SHP77 (cell line): ENCODE data around the gene MZT2A.
"Not testable (repeated sequence)": the region's sequence is repeated elsewhere in the genome, so short reads cannot be mapped to it uniquely, and the experiment has no call there.

Experiments used
- DNase-seq, 2 experiments: peaks; one replicate each; lab custom pipeline; 2025; lab: John Stamatoyannopoulos, UW

Gene MZT2A

GRCh38 chr2:131492015-131492417, at the start of gene MZT2A:
TSS of gene MZT2A (minus strand) at chr2:131492397. CDS start at chr2:131492376, 21 bp downstream.
- not testable (repeated sequence) for DNase-seq

- DNase-seq: not testable (repeated sequence)
Observed at GRCh38 chr2:131538856-131539255, 46.7 kb upstream of the MZT2A start.

- DNase-seq: not testable (repeated sequence)
Observed at GRCh38 chr2:131536841-131537240, 44.6 kb upstream of the MZT2A start.

- DNase-seq: not testable (repeated sequence)
Observed at GRCh38 chr2:131535951-131536826, 44.0 kb upstream of the MZT2A start.

GRCh38 chr2:131535526-131535925, 43.3 kb upstream of the MZT2A start:
- DNase-seq: no peak

- DNase-seq: not testable (repeated sequence)
Observed at GRCh38 chr2:131534965-131535364, 42.8 kb upstream of the MZT2A start.

GRCh38 chr2:131534317-131534672, 42.1 kb upstream of the MZT2A start:
- DNase-seq: not testable (repeated sequence)

GRCh38 chr2:131533609-131534316, 41.6 kb upstream of the MZT2A start:
- not testable (repeated sequence) for DNase-seq

GRCh38 chr2:131532723-131533608, 40.8 kb upstream of the MZT2A start:
- not testable (repeated sequence) for DNase-seq

- DNase-seq: not testable (repeated sequence)
Observed at GRCh38 chr2:131531547-131532185, 39.5 kb upstream of the MZT2A start.

GRCh38 chr2:131530626-131531344, 38.6 kb upstream of the MZT2A start:
- not testable (repeated sequence) for DNase-seq

- not testable (repeated sequence) for DNase-seq
Observed at GRCh38 chr2:131529864-131530445, 37.8 kb upstream of the MZT2A start.

GRCh38 chr2:131528981-131529863, 37.0 kb upstream of the MZT2A start:
- DNase-seq: not testable (repeated sequence)

GRCh38 chr2:131527131-131528001, 35.2 kb upstream of the MZT2A start, which contains the start of gene CCDC74A:
TSS of gene CCDC74A (plus strand) at chr2:131527888. CDS start at chr2:131527971, 83 bp downstream.
- peak; percentile 59 to 83 for DNase-seq

GRCh38 chr2:131525256-131525655, 33.1 kb upstream of the MZT2A start:
- DNase-seq: not testable (repeated sequence)

GRCh38 chr2:131521961-131522781, 30.0 kb upstream of the MZT2A start:
- DNase-seq: no peak

- DNase-seq: not testable (repeated sequence)
Observed at GRCh38 chr2:131521524-131521923, 29.3 kb upstream of the MZT2A start.
